Activated CD4-positive, alpha-beta T cell treated with anti-CD3 and anti-CD28 coated beads, Interleukin-2, amount 50 U/mL, for 4 hours (primary cell): Measurements from ENCODE around the gene SFXN2.
"Not testable (repeated sequence)": the region's sequence is repeated elsewhere in the genome, so short reads cannot be mapped to it uniquely, and the experiment has no call there.

Experiments
- DNase-seq, 2 experiments: peaks; one replicate each; pipeline ENCODE4 v3.0.0-alpha.2; 2020

SFXN2 gene

GRCh38 chr10:102681696-102682095 lies 32.7 kb upstream of the SFXN2 start:
- no peak for DNase-seq

- no peak for DNase-seq
Measured at GRCh38 chr10:102682416-102682815, 32.0 kb upstream of the SFXN2 start.

GRCh38 chr10:102682981-102683380 lies 31.5 kb upstream of the SFXN2 start:
- no peak for DNase-seq

GRCh38 chr10:102683736-102684135 lies 30.7 kb upstream of the SFXN2 start:
- no peak for DNase-seq

- DNase-seq: no peak
Measured at GRCh38 chr10:102691285-102692066, 23.0 kb upstream of the SFXN2 start.

- DNase-seq: not testable (repeated sequence)
Measured at GRCh38 chr10:102695401-102695800, 19.0 kb upstream of the SFXN2 start.

GRCh38 chr10:102696736-102697135 lies 17.7 kb upstream of the SFXN2 start:
- no peak for DNase-seq

GRCh38 chr10:102698894-102699293 lies 15.5 kb upstream of the SFXN2 start:
- no peak for DNase-seq

GRCh38 chr10:102701272-102701671 lies 13.2 kb upstream of the SFXN2 start:
- no peak for DNase-seq

GRCh38 chr10:102701796-102702195 lies 12.6 kb upstream of the SFXN2 start:
- DNase-seq: no peak

- DNase-seq: no peak
Measured at GRCh38 chr10:102702742-102703141, 11.7 kb upstream of the SFXN2 start.

- DNase-seq: no peak
Measured at GRCh38 chr10:102704915-102705314, 9.5 kb upstream of the SFXN2 start.

- no peak for DNase-seq
Measured at GRCh38 chr10:102705531-102705930, 8.9 kb upstream of the SFXN2 start.

- no peak for DNase-seq
Measured at GRCh38 chr10:102710609-102711008, 3.8 kb upstream of the SFXN2 start.

- no peak for DNase-seq
Measured at GRCh38 chr10:102712089-102712488, 2.3 kb upstream of the SFXN2 start.

- DNase-seq: no peak
Measured at GRCh38 chr10:102712843-102713538, 1.4 kb upstream of the SFXN2 start.

GRCh38 chr10:102713539-102713813 lies 960 bp upstream of the SFXN2 start:
- peak in 1 of 2 experiments; percentile 48 for DNase-seq

GRCh38 chr10:102713814-102714620 lies 419 bp upstream of the SFXN2 start, which contains the start of gene ARL3:
ARL3 (minus strand) TSS chr10:102714397; CDS start chr10:102714275, 122 bp downstream.
- DNase-seq: peak; percentile 94 to 95

GRCh38 chr10:102715880-102716279 lies 1.4 kb downstream of the SFXN2 start:
- DNase-seq: no peak

GRCh38 chr10:102716900-102717565 lies 2.6 kb downstream of the SFXN2 start:
- not testable (repeated sequence) for DNase-seq

- no peak for DNase-seq
Measured at GRCh38 chr10:102718220-102718619, 3.8 kb downstream of the SFXN2 start.

GRCh38 chr10:102720337-102720736 lies 5.9 kb downstream of the SFXN2 start:
- DNase-seq: no peak

- no peak for DNase-seq
Measured at GRCh38 chr10:102720775-102721301, 6.4 kb downstream of the SFXN2 start.
